ENCODE results near the gene RAD18.

- no peak for TF ChIP-seq POLR2A (IDR thresholded peaks at IDR 0.05)
- no peak for TF ChIP-seq CTCF (IDR thresholded peaks at IDR 0.05)
Observed at GRCh38 chr3:8887435-8888300, 75.6 kb downstream of the RAD18 start.

All from vagina (tissue), 2 donors.